GM12878 (cell line): Measurements from ENCODE around the gene KIF21B. TPM values are rescaled to one million over a fixed set of nuclear protein-coding genes. Genes with fewer than 3 reads are reported as not detected.
A peak's percentile ranks its signal among the peaks of the same experiment; 100 is the strongest.

Experiments
- ATAC-seq: fragments of 200-7000 bp; cut with Tn5 transposase; 3 replicates; pipeline ENCODE4 v1.9.1; 2020; ENCODE audit warnings: mild to moderate bottlenecking, moderate library complexity
- BruUV-seq: library from RNA; stranded (reverse); fragments of 400-500 nt; replicated peaks from 2 replicates; lab custom pipeline; 2021; lab: Mats Ljungman, UMichigan
- CTCF ChIA-PET: fragments of 300-600 bp; sonication (Branson Sonifier 250); formaldehyde crosslinking; extraction: SDS; loops from one replicate; lab custom pipeline; 2021; ENCODE audit warnings: inconsistent platforms; lab: Yijun Ruan, JAX
- POLR2A ChIA-PET: fragments of 350-600 bp; formaldehyde crosslinking; extraction: SDS; loops from one replicate; lab custom pipeline; 2021; ENCODE audit warnings: inconsistent platforms; lab: Charles Lee
- RAD21 ChIA-PET: fragments of 300-600 bp; sonication (Branson Sonifier 250); formaldehyde crosslinking; loops from one replicate; lab custom pipeline; 2023; ENCODE audit warnings: antibody characterized with exemption; ENCODE audit not compliant: unreplicated experiment; lab: Charles Lee
- SMC1A ChIA-PET: fragments of 300-600 bp; sonication (Branson Sonifier 250); formaldehyde crosslinking; loops from one replicate; lab custom pipeline; 2023; ENCODE audit not compliant: unreplicated experiment, uncharacterized antibody; lab: Charles Lee
- DNase-seq: peaks from one replicate; pipeline ENCODE4 v3.0.0-alpha.2; 2011; ENCODE audit warnings: low read depth, low spot score
- FAIRE-seq: peaks from 3 replicates; lab custom pipeline; 2011; peaks lifted over from hg19 to GRCh38; lab: Jason Lieb, UNC
- H2AFZ ChIP-seq: 2 replicates; pipeline ENCODE4 v1.6.0; 2011; ENCODE audit warnings: low read depth, low read length, control low read depth; ENCODE audit not compliant: control insufficient read depth
- H3K27ac ChIP-seq: 2 replicates; pipeline ENCODE4 v1.5.1; 2011; ENCODE audit warnings: control low read depth; ENCODE audit not compliant: control insufficient read depth, insufficient read depth
- H3K27me3 ChIP-seq, 2 experiments: replicated peaks in 1 of 2; 2 replicates each; pipeline versions ENCODE4 v1.6.0 to v1.6.1; 2011; ENCODE audit warnings: low read length in 1 of 2; ENCODE audit not compliant: control insufficient read depth in 2 of 2, insufficient read depth in 2 of 2
- H3K36me3 ChIP-seq, 2 experiments: 2 replicates each; pipeline ENCODE4 v1.5.1; 2011; ENCODE audit warnings: low read length in 1 of 2; ENCODE audit not compliant: control insufficient read depth in 2 of 2, insufficient read depth in 2 of 2
- H3K4me1 ChIP-seq: 2 replicates; pipeline ENCODE4 v1.6.1; 2011; ENCODE audit warnings: mild to moderate bottlenecking, low read length, moderate library complexity, mixed read lengths; ENCODE audit not compliant: control insufficient read depth, insufficient read depth
- H3K4me2 ChIP-seq: 2 replicates; pipeline ENCODE4 v1.6.0; 2011; ENCODE audit warnings: control low read depth; ENCODE audit not compliant: control insufficient read depth, insufficient read depth
- H3K4me3 ChIP-seq: fragments of 200-600 bp; sonication (generic); 2 replicates; pipeline ENCODE4 v1.5.1; 2016
- H3K79me2 ChIP-seq: 2 replicates; pipeline ENCODE4 v1.6.0; 2011; ENCODE audit warnings: low read length; ENCODE audit not compliant: control insufficient read depth, insufficient read depth
- H3K9ac ChIP-seq: 2 replicates; pipeline ENCODE4 v1.8.0; 2011; ENCODE audit warnings: low read length, control low read depth, mixed read lengths; ENCODE audit not compliant: control insufficient read depth, insufficient read depth
- H3K9me3 ChIP-seq: replicated peaks from 3 replicates; pipeline ENCODE4 v1.5.1; 2011; ENCODE audit warnings: mild to moderate bottlenecking, low read length; ENCODE audit not compliant: control insufficient read depth, insufficient read depth
- H4K20me1 ChIP-seq: 2 replicates; pipeline ENCODE4 v1.6.0; 2011; ENCODE audit not compliant: control insufficient read depth, insufficient read depth
- BHLHE40 ChIP-seq, 2 experiments: fragments of 450-650 bp in 1 of 2; IDR thresholded peaks; 2 replicates each; pipeline ENCODE4 v1.6.1; 2011 to 2017; ENCODE audit warnings: low read depth in 2 of 2, borderline replicate concordance in 1 of 2, improper control_type of control experiment in 1 of 2, low read length in 1 of 2, mild to moderate bottlenecking in 1 of 2
- CEBPB ChIP-seq, 2 experiments: fragments of 150-350 bp in 1 of 2; IDR thresholded peaks; 2 replicates each; pipeline ENCODE4 v1.6.1; 2012 to 2014; ENCODE audit warnings: low read depth in 2 of 2, low read length in 2 of 2, borderline replicate concordance in 1 of 2, inconsistent platforms in 1 of 2
- HDAC6 ChIP-seq: fragments of 200-600 bp; sonication (generic); IDR thresholded peaks from one replicate; pipeline ENCODE4 v1.8.0; 2017; ENCODE audit warnings: antibody characterized with exemption; ENCODE audit not compliant: unreplicated experiment
- LARP7 ChIP-seq: fragments of 450-650 bp; IDR thresholded peaks from 2 replicates; pipeline ENCODE4 v1.6.1; 2017; ENCODE audit warnings: mild to moderate bottlenecking
- MEF2A ChIP-seq: IDR thresholded peaks from 2 replicates; pipeline ENCODE4 v1.6.1; 2011; ENCODE audit warnings: low read depth, mild to moderate bottlenecking, low read length, moderate library complexity; ENCODE audit not compliant: insufficient read depth
- WGBS: methylation state at CpG from one replicate; pipeline ENCODE4 v1.1.6; 2016; ENCODE audit warnings: low lambda C conversion rate; ENCODE audit not compliant: insufficient replicate concordance, insufficient coverage; ENCODE audit errors: missing lambda C conversion rate; 5-methylcytosine and 5-hydroxymethylcytosine counted together
- in situ Hi-C: fragments of 300-500 bp; cut with MboI; formaldehyde crosslinking; loops from 9 replicates; pipeline ENCODE4 v1.14.3; 2018; ENCODE audit warnings: mixed read lengths
- intact Hi-C: fragments of 100-400 bp; cut with micrococcal nuclease; formaldehyde crosslinking; loops from one replicate; pipeline ENCODE4 v1.14.2; 2022; ENCODE audit not compliant: unreplicated experiment
- polyA plus RNA-seq, 11 experiments: library from polyadenylated mRNA; depleted of rRNA in 4 of 11; unstranded in 6 of 11; stranded (reverse) in 5 of 11; fragments of >200 nt; fragmentation: Nextera tagmentation in 4 of 11; fragmentation: Illumina TruSeq in 1 of 11; extraction: Ambion mirVana in 4 of 11; extraction: Trizol in 1 of 11; gene quantifications; 1 replicate in 1 of 11; 2 replicates in 10 of 11; pipeline versions ENCODE4 v1.2.1 to v1.2.3, GENCODE V29; 2011 to 2016; ENCODE audit warnings: inconsistent platforms in 2 of 11, missing spikeins in 2 of 11, low read depth in 1 of 11
- total RNA-seq, 4 experiments: library from RNA; depleted of rRNA in 3 of 4; stranded (reverse); fragments of >200 nt in 3 of 4; fragmentation: Illumina TruSeq in 1 of 4; extraction: Trizol in 1 of 4; gene quantifications; 2 replicates each; pipeline versions ENCODE4 v1.2.1 to v1.2.3, GENCODE V29; 2013 to 2021
- TF ChIP-seq, protein P1 (sequence below): fragments of 450-650 bp; IDR thresholded peaks from 2 replicates; pipeline ENCODE4 v1.6.1; 2017; ENCODE audit warnings: mild to moderate bottlenecking, moderate library complexity
- TF ChIP-seq, protein P2 (sequence below): fragments of 450-650 bp; IDR thresholded peaks from 2 replicates; pipeline ENCODE4 v1.6.1; 2016; ENCODE audit warnings: mild to moderate bottlenecking

KIF21B gene
- total and polyA plus RNA-seq, 10 of the 15 experiments (the other 5 are each of a cell fraction or from before 2014, with no cell fraction given), result 2.3 to 47.7 (median 12.6) TPM

GRCh38 chr1:200970771-200971427 is 52.6 kb downstream of the KIF21B start:
- BruUV-seq, result no TSS peak
- ATAC-seq, result peak; percentile 84
- TF ChIP-seq BHLHE40 (IDR thresholded peaks at IDR 0.05; ENCODE audit: borderline replicate concordance in 1 of 2, low read depth in 2 of 2, low read length in 1 of 2) (0 out of 4 replicates have a peak, but pooled peaks of 1 of the 2 experiments have one; percentile 74), CEBPB (IDR thresholded peaks at IDR 0.05; ENCODE audit: borderline replicate concordance in 1 of 2, low read depth in 2 of 2, low read length in 2 of 2) (no peak), MEF2A (no peak), LARP7 (0 out of 2 replicates have a peak, but pooled peaks have one; percentile 28), HDAC6 (no peak)
- TF ChIP-seq, protein P1, sequence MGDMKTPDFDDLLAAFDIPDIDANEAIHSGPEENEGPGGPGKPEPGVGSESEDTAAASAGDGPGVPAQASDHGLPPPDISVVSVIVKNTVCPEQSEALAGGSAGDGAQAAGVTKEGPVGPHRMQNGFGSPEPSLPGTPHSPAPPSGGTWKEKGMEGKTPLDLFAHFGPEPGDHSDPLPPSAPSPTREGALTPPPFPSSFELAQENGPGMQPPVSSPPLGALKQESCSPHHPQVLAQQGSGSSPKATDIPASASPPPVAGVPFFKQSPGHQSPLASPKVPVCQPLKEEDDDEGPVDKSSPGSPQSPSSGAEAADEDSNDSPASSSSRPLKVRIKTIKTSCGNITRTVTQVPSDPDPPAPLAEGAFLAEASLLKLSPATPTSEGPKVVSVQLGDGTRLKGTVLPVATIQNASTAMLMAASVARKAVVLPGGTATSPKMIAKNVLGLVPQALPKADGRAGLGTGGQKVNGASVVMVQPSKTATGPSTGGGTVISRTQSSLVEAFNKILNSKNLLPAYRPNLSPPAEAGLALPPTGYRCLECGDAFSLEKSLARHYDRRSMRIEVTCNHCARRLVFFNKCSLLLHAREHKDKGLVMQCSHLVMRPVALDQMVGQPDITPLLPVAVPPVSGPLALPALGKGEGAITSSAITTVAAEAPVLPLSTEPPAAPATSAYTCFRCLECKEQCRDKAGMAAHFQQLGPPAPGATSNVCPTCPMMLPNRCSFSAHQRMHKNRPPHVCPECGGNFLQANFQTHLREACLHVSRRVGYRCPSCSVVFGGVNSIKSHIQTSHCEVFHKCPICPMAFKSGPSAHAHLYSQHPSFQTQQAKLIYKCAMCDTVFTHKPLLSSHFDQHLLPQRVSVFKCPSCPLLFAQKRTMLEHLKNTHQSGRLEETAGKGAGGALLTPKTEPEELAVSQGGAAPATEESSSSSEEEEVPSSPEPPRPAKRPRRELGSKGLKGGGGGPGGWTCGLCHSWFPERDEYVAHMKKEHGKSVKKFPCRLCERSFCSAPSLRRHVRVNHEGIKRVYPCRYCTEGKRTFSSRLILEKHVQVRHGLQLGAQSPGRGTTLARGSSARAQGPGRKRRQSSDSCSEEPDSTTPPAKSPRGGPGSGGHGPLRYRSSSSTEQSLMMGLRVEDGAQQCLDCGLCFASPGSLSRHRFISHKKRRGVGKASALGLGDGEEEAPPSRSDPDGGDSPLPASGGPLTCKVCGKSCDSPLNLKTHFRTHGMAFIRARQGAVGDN, result peak; percentile 92
- TF ChIP-seq, protein P2, sequence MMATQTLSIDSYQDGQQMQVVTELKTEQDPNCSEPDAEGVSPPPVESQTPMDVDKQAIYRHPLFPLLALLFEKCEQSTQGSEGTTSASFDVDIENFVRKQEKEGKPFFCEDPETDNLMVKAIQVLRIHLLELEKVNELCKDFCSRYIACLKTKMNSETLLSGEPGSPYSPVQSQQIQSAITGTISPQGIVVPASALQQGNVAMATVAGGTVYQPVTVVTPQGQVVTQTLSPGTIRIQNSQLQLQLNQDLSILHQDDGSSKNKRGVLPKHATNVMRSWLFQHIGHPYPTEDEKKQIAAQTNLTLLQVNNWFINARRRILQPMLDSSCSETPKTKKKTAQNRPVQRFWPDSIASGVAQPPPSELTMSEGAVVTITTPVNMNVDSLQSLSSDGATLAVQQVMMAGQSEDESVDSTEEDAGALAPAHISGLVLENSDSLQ, result peak; percentile 13; the same call in 1 of the 2 replicates
- POLR2A ChIA-PET, result interaction anchor here (0.6 to 4.2 kb wide), 16 partner anchors 46 to 109 kb away, joined by 3 to 27 read pairs (median 6); partner anchors contain the start of gene INAVA
- in situ Hi-C loops (no loop called here), intact Hi-C loops (loop anchor here (1.0 to 5.0 kb wide), 6 partner anchors 64 to 410 kb away; partner anchors contain the start of gene INAVA)
- Histone ChIP-seq H2AFZ (no peak overlapping the region; the same call in 1 of the 2 replicates), H3K9ac (no peak overlapping the region), H3K27ac (no peak overlapping the region), H3K4me3 (no peak overlapping the region), H3K27me3 (no peaks in the 10 kb centered on the region), H3K4me1 (peaks cover 23% of the 10 kb centered on the region), H3K9me3 (no peaks in the 10 kb centered on the region), H3K36me3 (peaks cover 0 to 9% of the 10 kb centered on the region in 2 experiments; a peak in 3 of 4 replicates), H3K79me2 (no peaks in the 10 kb centered on the region), H4K20me1 (no peaks in the 10 kb centered on the region), H3K4me2 (no peak overlapping the region)
- WGBS, result 84% methylated on average over 14 of the region's 14 CpGs
- SMC1A ChIA-PET, result interaction anchor here (0.5 to 7.1 kb wide), 34 partner anchors 8 to 412 kb away, joined by 3 to 107 read pairs (median 8); partner anchors contain the start of genes INAVA and KIF21B
- CTCF ChIA-PET, result interaction anchor here (0.7 to 6.5 kb wide), 62 partner anchors 8 to 435 kb away, joined by 3 to 199 read pairs (median 5); partner anchors contain the start of genes CACNA1S, DDX59, INAVA and KIF21B
- FAIRE-seq, result no peak
- no peak for DNase-seq
- RAD21 ChIA-PET, result interaction anchor here (0.9 to 9.9 kb wide), 39 partner anchors 8 to 420 kb away, joined by 3 to 239 read pairs (median 5); partner anchors contain the start of genes DDX59, INAVA, KIF14 and KIF21B
